ENCODE results near the gene ARAP2.

- TF ChIP-seq POLR2AphosphoS5 (IDR thresholded peaks at IDR 0.05; ENCODE audit: low read depth, low read length): no peak
- no peak for TF ChIP-seq TAF1 (IDR thresholded peaks at IDR 0.05; ENCODE audit: borderline replicate concordance, insufficient read depth, low read length)
- no peak for TF ChIP-seq REST (IDR thresholded peaks at IDR 0.05; ENCODE audit: insufficient read depth in 1 of 2, low read depth in 2 of 2, low read length in 2 of 2)
- TF ChIP-seq SIN3A (IDR thresholded peaks at IDR 0.05; ENCODE audit: borderline replicate concordance, insufficient read depth, low read length): no peak
- TF ChIP-seq FOXP2 (optimal IDR thresholded peaks at IDR 0.05; ENCODE audit: borderline replicate concordance, extremely low read depth, extremely low read length, insufficient read depth): no peak
Measured at GRCh38 chr4:36288731-36289426, 44.6 kb upstream of the ARAP2 start.

All from PFSK-1 (cell line).